A549 (cell line): Measurements from ENCODE around the gene C8G. TPM values are rescaled to one million over a fixed set of nuclear protein-coding genes. Genes with fewer than 3 reads are reported as not detected.

Source experiments
- ATAC-seq, 2 experiments: fragments of 200-7000 bp in 1 of 2; fragments of >200 bp in 1 of 2; cut with Nextera tagmentation in 1 of 2; cut with Tn5 transposase in 1 of 2; 3 replicates each; pipeline versions ENCODE4 v1.8.0 to v1.9.1; 2018 to 2020; ENCODE audit warnings: mild to moderate bottlenecking in 1 of 2, moderate library complexity in 1 of 2
- CTCF ChIA-PET: fragments of 300-600 bp; sonication (Branson Sonifier 250); formaldehyde crosslinking; extraction: SDS; loops from one replicate; lab custom pipeline; 2021; ENCODE audit warnings: antibody characterized with exemption, inconsistent platforms; lab: Yijun Ruan, JAX
- POLR2A ChIA-PET: fragments of 350-600 bp; formaldehyde crosslinking; extraction: SDS; loops from one replicate; lab custom pipeline; 2021; ENCODE audit warnings: antibody characterized with exemption, inconsistent platforms; lab: Yijun Ruan, JAX
- DNase-seq, 2 experiments: peaks; one replicate each; pipeline versions ENCODE4 v3.0.0 to v3.0.0-alpha.2; 2011 to 2016; ENCODE audit warnings: low read depth in 1 of 2, low spot score in 1 of 2
- FAIRE-seq: peaks from 2 replicates; lab custom pipeline; 2011; peaks lifted over from hg19 to GRCh38; lab: Jason Lieb, UNC
- H3K27ac ChIP-seq, 2 experiments: fragments of >200 bp; sonication (Bioruptor Twin); formaldehyde crosslinking; 3 replicates each; pipeline ENCODE4 v1.5.1; 2016 to 2017
- H3K4me1 ChIP-seq: fragments of >200 bp; sonication (Bioruptor Twin); formaldehyde crosslinking; 3 replicates; pipeline ENCODE4 v1.6.1; 2016
- H3K4me2 ChIP-seq: fragments of >200 bp; sonication (Bioruptor Twin); formaldehyde crosslinking; 3 replicates; pipeline ENCODE4 v1.6.1; 2016
- H3K4me3 ChIP-seq: fragments of >200 bp; sonication (Bioruptor Twin); formaldehyde crosslinking; 3 replicates; pipeline ENCODE4 v1.5.1; 2016
- H3K9me3 ChIP-seq: fragments of >200 bp; sonication (Bioruptor Twin); formaldehyde crosslinking; 3 replicates; pipeline ENCODE4 v1.6.1; 2016
- ATOH8 ChIP-seq: fragments of 250-450 bp; sonication (Bioruptor Pico); IDR thresholded peaks from 2 replicates; pipeline ENCODE4 v1.5.0; 2020; ENCODE audit warnings: low read depth, mild to moderate bottlenecking, moderate library complexity
- BHLHE40 ChIP-seq: IDR thresholded peaks from 2 replicates; pipeline ENCODE4 v1.6.1; 2012; ENCODE audit warnings: low read depth, low read length, inconsistent platforms
- CEBPB ChIP-seq, 2 experiments: fragments of >200 bp in 1 of 2; sonication (Bioruptor Twin) in 1 of 2; formaldehyde crosslinking in 1 of 2; IDR thresholded peaks; 2 replicates each; pipeline ENCODE4 v1.6.1; 2012 to 2016
- CHD2 ChIP-seq: fragments of 150-350 bp; IDR thresholded peaks from 2 replicates; pipeline ENCODE4 v1.6.1; 2014; ENCODE audit warnings: low read length; ENCODE audit not compliant: partially characterized antibody
- CHD4 ChIP-seq: fragments of 200-600 bp; sonication (generic); IDR thresholded peaks from 2 replicates; pipeline ENCODE4 v1.6.1; 2016; ENCODE audit warnings: antibody characterized with exemption, mild to moderate bottlenecking, borderline replicate concordance
- EP300 ChIP-seq, 2 experiments: fragments of >200 bp; sonication (Bioruptor Twin); formaldehyde crosslinking; IDR thresholded peaks; 2 replicates in 1 of 2; 3 replicates in 1 of 2; pipeline ENCODE4 v1.6.1; 2016 to 2017
- ESRRA ChIP-seq: fragments of 150-350 bp; IDR thresholded peaks from 2 replicates; pipeline ENCODE4 v1.6.1; 2014; ENCODE audit warnings: mild to moderate bottlenecking, low read length, borderline replicate concordance
- FOXS1 ChIP-seq: fragments of 250-450 bp; sonication (Bioruptor Pico); IDR thresholded peaks from 2 replicates; pipeline ENCODE4 v1.5.0; 2020; ENCODE audit warnings: mild to moderate bottlenecking, moderate library complexity
- GATA3 ChIP-seq: IDR thresholded peaks from 2 replicates; pipeline ENCODE4 v1.6.1; 2012; ENCODE audit warnings: borderline replicate concordance
- HDAC2 ChIP-seq: fragments of 200-600 bp; sonication (generic); IDR thresholded peaks from 2 replicates; pipeline ENCODE4 v1.6.1; 2016
- HMGXB4 ChIP-seq: fragments of 250-450 bp; sonication (Bioruptor Pico); IDR thresholded peaks from 2 replicates; pipeline ENCODE4 v1.5.0; 2021; ENCODE audit warnings: mild to moderate bottlenecking, moderate library complexity, borderline replicate concordance
- HOXB13 ChIP-seq: fragments of 250-450 bp; sonication (Bioruptor Pico); IDR thresholded peaks from 2 replicates; pipeline ENCODE4 v1.5.0; 2020; ENCODE audit warnings: low read depth, mild to moderate bottlenecking, moderate library complexity
- HOXB5 ChIP-seq: fragments of 250-450 bp; sonication (Bioruptor Pico); IDR thresholded peaks from 2 replicates; pipeline ENCODE4 v1.5.0; 2020; ENCODE audit warnings: mild to moderate bottlenecking, moderate library complexity
- JUN ChIP-seq, 2 experiments: fragments of >200 bp; sonication (Bioruptor Twin); formaldehyde crosslinking; IDR thresholded peaks; 2 replicates in 1 of 2; 3 replicates in 1 of 2; pipeline ENCODE4 v1.6.1; 2016 to 2017
- JUNB ChIP-seq: fragments of >200 bp; sonication (Bioruptor Twin); formaldehyde crosslinking; IDR thresholded peaks from 2 replicates; pipeline ENCODE4 v1.6.1; 2016
- MYC ChIP-seq: IDR thresholded peaks from 2 replicates; pipeline ENCODE4 v1.6.1; 2012; ENCODE audit warnings: mild to moderate bottlenecking, inconsistent platforms, low read length, improper control_type of control experiment, borderline replicate concordance
- NFE2L2 ChIP-seq: fragments of 150-350 bp; conservative IDR thresholded peaks from 2 replicates; pipeline ENCODE4 v1.6.1; 2014; ENCODE audit warnings: low read length
- PHF8 ChIP-seq: fragments of 200-600 bp; sonication (generic); IDR thresholded peaks from 2 replicates; pipeline ENCODE4 v1.6.1; 2016; ENCODE audit warnings: low read depth, mild to moderate bottlenecking, antibody characterized with exemption, moderate library complexity, borderline replicate concordance
- POLR2AphosphoS2 ChIP-seq: conservative IDR thresholded peaks from 2 replicates; pipeline ENCODE4 v1.6.1; 2012; ENCODE audit warnings: low read length, improper control_type of control experiment, inconsistent platforms
- RARB ChIP-seq: fragments of 250-450 bp; sonication (Bioruptor Pico); IDR thresholded peaks from 2 replicates; pipeline ENCODE4 v1.8.0; 2021; ENCODE audit warnings: mild to moderate bottlenecking, moderate library complexity
- REST ChIP-seq: fragments of 200-600 bp; sonication (generic); IDR thresholded peaks from 2 replicates; pipeline ENCODE4 v1.6.1; 2016; ENCODE audit warnings: antibody characterized with exemption, mild to moderate bottlenecking, moderate library complexity
- RNF2 ChIP-seq: fragments of 200-600 bp; sonication (generic); IDR thresholded peaks from 2 replicates; pipeline ENCODE4 v1.6.1; 2016; ENCODE audit warnings: low read depth, mild to moderate bottlenecking, antibody characterized with exemption, moderate library complexity, borderline replicate concordance
- SMC3 ChIP-seq: fragments of >200 bp; sonication (Bioruptor Twin); formaldehyde crosslinking; IDR thresholded peaks from 3 replicates; pipeline ENCODE4 v1.6.1; 2018; ENCODE audit warnings: inconsistent platforms
- SREBF2 ChIP-seq: fragments of 450-650 bp; IDR thresholded peaks from 2 replicates; pipeline ENCODE4 v1.6.1; 2014; ENCODE audit warnings: mild to moderate bottlenecking, moderate library complexity
- TP53 ChIP-seq: fragments of 250-450 bp; sonication (Bioruptor Pico); IDR thresholded peaks from 2 replicates; pipeline ENCODE4 v1.5.0; 2021; ENCODE audit warnings: mild to moderate bottlenecking, moderate library complexity
- USF2 ChIP-seq: fragments of 450-650 bp; IDR thresholded peaks from 2 replicates; pipeline ENCODE4 v1.6.1; 2014; ENCODE audit warnings: antibody characterized with exemption
- ZC3H11A ChIP-seq: fragments of 450-650 bp; IDR thresholded peaks from 2 replicates; pipeline ENCODE4 v1.6.1; 2014; ENCODE audit warnings: antibody characterized with exemption, mild to moderate bottlenecking
- ZFP36 ChIP-seq: fragments of 450-650 bp; IDR thresholded peaks from 2 replicates; pipeline ENCODE4 v1.6.1; 2014; ENCODE audit warnings: borderline replicate concordance; ENCODE audit not compliant: partially characterized antibody
- ZNF302 ChIP-seq: fragments of 250-450 bp; sonication (Bioruptor Pico); IDR thresholded peaks from 2 replicates; pipeline ENCODE4 v1.9.0; 2021; ENCODE audit warnings: inconsistent platforms, mild to moderate bottlenecking, moderate library complexity
- WGBS: methylation state at CpG from one replicate; pipeline ENCODE4 v1.1.6; 2017; ENCODE audit errors: missing lambda C conversion rate; 5-methylcytosine and 5-hydroxymethylcytosine counted together
- polyA plus RNA-seq, 4 experiments: library from polyadenylated mRNA; depleted of rRNA in 3 of 4; stranded (reverse); fragments of >200 nt; fragmentation: RNase III in 1 of 4; extraction: RNeasy Plus Mini Kit Qiagen cat#74134 plus additional on column Dnase treatment in 1 of 4; gene quantifications; 2 replicates in 3 of 4; 3 replicates in 1 of 4; pipeline ENCODE4 v1.2.3, GENCODE V29; 2011 to 2017

Gene C8G
- polyA plus RNA-seq, 2 of the 4 experiments (the other 2 are of a cell fraction): 0.45 to 1.3 TPM

- peak in 1 of 2 experiments; percentile 38; a peak in 1 of 4 replicates for TF ChIP-seq CEBPB (IDR thresholded peaks at IDR 0.05)
- no peak for TF ChIP-seq RARB (CRISPR knock-in tag)
- TF ChIP-seq MYC: peak; percentile 92
- TF ChIP-seq EP300 (IDR thresholded peaks at IDR 0.05): peak; percentile 47 to 80; a peak in 3 of 5 replicates
- no peak for TF ChIP-seq NFE2L2
- peak; percentile 79 for TF ChIP-seq USF2
- TF ChIP-seq JUNB: no peak
- no peak for TF ChIP-seq ZFP36
- peak; percentile 56; the same call in 1 of the 2 replicates for TF ChIP-seq ATOH8 (CRISPR knock-in tag)
- peak; percentile 10; the same call in 1 of the 3 replicates for TF ChIP-seq SMC3
- TF ChIP-seq GATA3: peak; percentile 87
These were observed 42.7 kb upstream of the C8G start (continued) for GRCh38 chr9:136902259-136902821.

- Histone ChIP-seq H3K4me2 (peak overlapping the region; percentile 81), H3K9me3 (no peaks in the 10 kb centered on the region), H3K4me1 (peaks cover 73% of the 10 kb centered on the region), H3K27ac (peak overlapping the region; percentile 96), H3K4me3 (0 out of 3 replicates have a peak overlapping the region, but pooled peaks have one; percentile 2)
- ChIA-PET POLR2A (interaction anchor here (0.9 to 4.2 kb wide), 10 partner anchors 9 to 132 kb away, joined by 3 to 108 read pairs (median 6); partner anchors contain the start of genes EDF1, FBXW5, PAXX and TRAF2), CTCF (interaction anchor here (0.8 to 10.7 kb wide), 8 partner anchors 11 to 126 kb away, joined by 3 to 139 read pairs (median 6); partner anchors contain the start of genes C8G and TRAF2)
- DNase-seq (peak; percentile 49 to 92), ATAC-seq (peak; percentile 7 to 39; a peak in 3 of 6 replicates), FAIRE-seq (no peak)
- WGBS: 2% methylated on average over 12 of the region's 12 CpGs
- TF ChIP-seq SMC3 (no peak), BHLHE40 (no peak), ZNF302 (CRISPR knock-in tag) (no peak), RNF2 (no peak), FOXS1 (peak; percentile 69), REST (no peak), HOXB5 (CRISPR knock-in tag) (peak; percentile 75; the same call in 1 of the 2 replicates), CHD4 (no peak), PHF8 (no peak), POLR2AphosphoS2 (no peak), TP53 (CRISPR knock-in tag) (peak; percentile 82; the same call in 1 of the 2 replicates), ZFP36 (no peak), NFE2L2 (no peak), ESRRA (no peak), RARB (CRISPR knock-in tag) (peak; percentile 27; the same call in 1 of the 2 replicates), JUN (IDR thresholded peaks at IDR 0.05) (peak; percentile 51 to 54; a peak in 1 of 5 replicates), USF2 (no peak), ZC3H11A (no peak), HOXB13 (peak; percentile 79), MYC (peak; percentile 69; the same call in 1 of the 2 replicates), HDAC2 (no peak), SREBF2 (no peak), HMGXB4 (no peak), CHD2 (no peak)
These were observed 41.9 kb upstream of the C8G start for GRCh38 chr9:136903041-136903554.
